Measurements from ENCODE around the gene KCNT2. TPM values are rescaled to one million over a fixed set of nuclear protein-coding genes. Genes with fewer than 3 reads are reported as not detected.

KCNT2 gene
- total and polyA plus RNA-seq, 4 donors, result 11.2 to 43.1 (median 23.3) TPM

GRCh38 chr1:196178083-196178635, 430.1 kb downstream of the KCNT2 start:
- no peaks in the 10 kb centered on the region for H3K36me3 ChIP-seq (ENCODE audit: control insufficient read depth, insufficient read depth, low read length)
- no CpG with 5 or more reads among the region's 3 CpGs for WGBS (ENCODE audit: insufficient coverage)
- H3K4me3 ChIP-seq (ENCODE audit: low read depth, low read length), result no peak overlapping the region
- no peaks in the 10 kb centered on the region for H3K27me3 ChIP-seq (ENCODE audit: control insufficient read depth, insufficient read depth, low read length)
- no peaks in the 10 kb centered on the region for H3K4me1 ChIP-seq (ENCODE audit: control insufficient read depth, insufficient read depth, low read length)
- H3K9me3 ChIP-seq (ENCODE audit: control insufficient read depth, insufficient read depth, low read length), result no peaks in the 10 kb centered on the region
- H3K27ac ChIP-seq (ENCODE audit: low read depth, low read length), result no peak overlapping the region
- DNase-seq (ENCODE audit: low read depth in 4 of 6, low spot score in 6 of 6), result no peak

Small RNAs within 50 kb of the gene (small RNA-seq; reads per million reads assigned to genes)
- gene MIR4735 (ENCODE audit: low replicate concordance), result 0.14 reads per million

Other genes with a start within 250 kb of the KCNT2 start
- 100 to 1,000 TPM; 183 to 982 TPM for gene CFH, start 43.6 kb upstream of the KCNT2 start, total RNA-seq
- 10 to 100 TPM; 12.4 to 80.1 TPM for gene CFH, start 43.6 kb upstream of the KCNT2 start, polyA plus RNA-seq (ENCODE audit: insufficient read length in 2 of 2)
- under 1 TPM; 0.30 to 0.72 TPM for gene CFHR3, start 166.4 kb upstream of the KCNT2 start, total RNA-seq
- 1 to 10 TPM in 1 of 2 donors, not detected in 1; 1.8 TPM for gene CFHR3, start 166.4 kb upstream of the KCNT2 start, polyA plus RNA-seq (ENCODE audit: insufficient read length in 2 of 2)
- gene CFHR1, start 211.3 kb upstream of the KCNT2 start, total RNA-seq, result under 1 TPM; 0.83 to 0.89 TPM
- 1 to 10 TPM; 2.1 to 6.1 TPM for gene CFHR1, start 211.3 kb upstream of the KCNT2 start, polyA plus RNA-seq (ENCODE audit: insufficient read length in 2 of 2)

All from spinal cord (tissue), 10 donors.